Gastrocnemius medialis (tissue), 4 donors: ENCODE measurements around the gene CYTH3. TPM values are rescaled to one million over a fixed set of nuclear protein-coding genes. Genes with fewer than 3 reads are reported as not detected.

ENCODE experiments used
- ATAC-seq, 2 donors: fragments of 150-250 bp; one replicate each; pipeline ENCODE4 v1.9.1; 2016
- DNase-seq, 2 donors: peaks; one replicate each; pipeline ENCODE4 v3.0.0-alpha.2; 2019
- H3K27ac ChIP-seq, 4 donors: fragments of 200-600 bp; sonication (generic); 1 replicate in 1 of 4; 2 replicates in 3 of 4; pipeline ENCODE4 v1.5.1; 2016 to 2018; ENCODE audit warnings: mild to moderate bottlenecking in 2 of 4, moderate library complexity in 1 of 4
- H3K27me3 ChIP-seq, 3 donors: fragments of 200-600 bp; sonication (generic) in 2 of 3; 1 replicate in 1 of 3; 2 replicates in 2 of 3; pipeline versions ENCODE4 v1.5.1 to v1.6.0; 2016 to 2019; ENCODE audit warnings: mild to moderate bottlenecking in 1 of 3, moderate library complexity in 1 of 3
- H3K36me3 ChIP-seq, 2 donors: fragments of 200-600 bp; sonication (generic) in 1 of 2; one replicate each; pipeline ENCODE4 v1.5.1; 2017 to 2018
- H3K4me1 ChIP-seq, 2 donors: fragments of 200-600 bp; sonication (generic) in 1 of 2; one replicate each; pipeline ENCODE4 v1.5.1; 2016 to 2017; ENCODE audit warnings: mild to moderate bottlenecking in 2 of 2
- H3K4me3 ChIP-seq, 4 donors: fragments of 200-600 bp; sonication (generic) in 3 of 4; 1 replicate in 1 of 4; 2 replicates in 3 of 4; pipeline ENCODE4 v1.5.1; 2016 to 2019; ENCODE audit warnings: mild to moderate bottlenecking in 2 of 4
- H3K9me3 ChIP-seq, 3 donors: fragments of 200-600 bp; sonication (generic) in 2 of 3; 1 replicate in 1 of 3; 2 replicates in 2 of 3; pipeline ENCODE4 v1.5.1; 2016 to 2019
- CTCF ChIP-seq, 5 experiments: fragments of 450-650 bp in 3 of 5; fragments of 200-600 bp in 2 of 5; sonication (generic) in 2 of 5; IDR thresholded peaks in 4 of 5; conservative IDR thresholded peaks in 1 of 5; 1 replicate in 4 of 5; 2 replicates in 1 of 5; pipeline ENCODE4 v1.5.1; 2016 to 2019; ENCODE audit warnings: antibody characterized with exemption in 5 of 5, mild to moderate bottlenecking in 3 of 5, moderate library complexity in 3 of 5
- POLR2A ChIP-seq, 2 donors: fragments of 450-650 bp; IDR thresholded peaks; one replicate each; pipeline ENCODE4 v1.6.1; 2017; ENCODE audit warnings: antibody characterized with exemption in 2 of 2, mild to moderate bottlenecking in 2 of 2, moderate library complexity in 2 of 2
- in situ Hi-C, 4 donors: fragments of 200-750 bp; cut with MboI; loops; one replicate each; pipeline versions ENCODE4 v1.15.0 to v1.8.0; 2017; ENCODE audit warnings: low sequenced_read_pairs in 4 of 4
- intact Hi-C: fragments of 100-400 bp; cut with DNase I; formaldehyde crosslinking; loops from one replicate; pipeline ENCODE4 v1.15.1; 2023; ENCODE audit warnings: low total_unique reads
- total RNA-seq, 4 donors: library from RNA; depleted of rRNA; stranded (reverse); fragments of >200 nt; gene quantifications; one replicate each; pipeline versions ENCODE4 v1.1.0 to v1.2.3, GENCODE V29; 2016

CYTH3 gene
- total RNA-seq, 4 donors from 2014 or later: 14.3 to 20.2 (median 16.7) TPM

GRCh38 chr7:6290319-6290741 is 17.9 kb upstream of the CYTH3 start:
- Histone ChIP-seq H3K27ac (peak overlapping the region in 1 of 4 donors; percentile 37), H3K9me3 (no peaks in the 10 kb centered on the region), H3K4me1 (no peaks in the 10 kb centered on the region), H3K36me3 (no peaks in the 10 kb centered on the region), H3K27me3 (no peaks in the 10 kb centered on the region), H3K4me3 (no peak overlapping the region)
- peak in 1 of 2 donors; percentile 82 for ATAC-seq
- in situ Hi-C loops: no loop called here
- DNase-seq: no peak
- TF ChIP-seq CTCF (IDR thresholded peaks at IDR 0.05 in 4 of 5, conservative IDR thresholded peaks at IDR 0.05 in 1 of 5) (no peak), POLR2A (IDR thresholded peaks at IDR 0.05) (no peak)
- intact Hi-C loops: no loop called here

GRCh38 chr7:6288270-6288860 is 15.9 kb upstream of the CYTH3 start:
- Histone ChIP-seq H3K27me3 (no peaks in the 10 kb centered on the region), H3K9me3 (no peaks in the 10 kb centered on the region), H3K36me3 (no peaks in the 10 kb centered on the region), H3K4me1 (no peaks in the 10 kb centered on the region), H3K4me3 (no peak overlapping the region), H3K27ac (no peak overlapping the region)
- DNase-seq: no peak
- no peak for ATAC-seq
- TF ChIP-seq CTCF (IDR thresholded peaks at IDR 0.05 in 4 of 5, conservative IDR thresholded peaks at IDR 0.05 in 1 of 5) (no peak), POLR2A (IDR thresholded peaks at IDR 0.05) (no peak)
- intact Hi-C loops (no loop called here), in situ Hi-C loops (no loop called here)

GRCh38 chr7:6286486-6286885 is 14.1 kb upstream of the CYTH3 start:
- H3K9me3 ChIP-seq: no peaks in the 10 kb centered on the region
- no peak for ATAC-seq
- intact Hi-C loops: no loop called here

GRCh38 chr7:6284461-6285360 is 12.3 kb upstream of the CYTH3 start:
- no peak for TF ChIP-seq CTCF (IDR thresholded peaks at IDR 0.05 in 4 of 5, conservative IDR thresholded peaks at IDR 0.05 in 1 of 5)
- no peak for TF ChIP-seq POLR2A (IDR thresholded peaks at IDR 0.05)
- DNase-seq: no peak
- H3K36me3 ChIP-seq: no peaks in the 10 kb centered on the region
- no peak for ATAC-seq
- H3K27ac ChIP-seq: no peak overlapping the region
- no peaks in the 10 kb centered on the region for H3K27me3 ChIP-seq
- intact Hi-C loops (no loop called here), in situ Hi-C loops (no loop called here)
- H3K4me3 ChIP-seq: no peak overlapping the region
- no peaks in the 10 kb centered on the region for H3K9me3 ChIP-seq
- no peaks in the 10 kb centered on the region for H3K4me1 ChIP-seq

More at GRCh38 chr7:6286486-6286885, 14.1 kb upstream of the CYTH3 start:
- H3K27ac ChIP-seq: no peak overlapping the region
- TF ChIP-seq CTCF (IDR thresholded peaks at IDR 0.05 in 4 of 5, conservative IDR thresholded peaks at IDR 0.05 in 1 of 5) (no peak), POLR2A (IDR thresholded peaks at IDR 0.05) (no peak)
- no peak for DNase-seq
- in situ Hi-C loops: no loop called here
- no peaks in the 10 kb centered on the region for H3K27me3 ChIP-seq
- no peaks in the 10 kb centered on the region for H3K4me1 ChIP-seq
- H3K4me3 ChIP-seq: no peak overlapping the region
- H3K36me3 ChIP-seq: no peaks in the 10 kb centered on the region
